ENCODE measurements around the gene TLK1.
"Not testable (repeated sequence)": the region's sequence is repeated elsewhere in the genome, so short reads cannot be mapped to it uniquely, and the experiment has no call there.

Gene TLK1

DNA sequence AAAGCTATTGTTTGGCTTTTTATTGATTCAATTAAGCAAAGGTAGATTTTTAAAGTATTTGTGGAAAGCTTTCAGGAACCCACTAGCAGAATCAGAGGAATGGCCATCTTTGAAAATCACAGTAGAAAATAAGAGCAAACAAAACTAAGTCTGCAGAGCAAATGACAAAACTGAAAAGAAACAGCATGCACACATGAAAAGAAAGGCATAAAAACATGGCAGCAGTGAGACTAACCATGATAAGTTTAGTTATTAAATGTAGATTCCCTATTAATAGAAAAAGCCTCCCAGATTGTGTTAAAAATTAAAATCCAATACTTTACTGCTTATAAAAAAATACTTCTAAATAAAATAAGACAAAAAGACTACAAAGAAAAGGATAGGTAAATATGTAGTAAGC, 9.1 kb upstream of the TLK1 start:
- no peak for DNase-seq (ENCODE audit: low read depth, low spot score)

GRCh38 chr2:171169333-171169732, 8.6 kb upstream of the TLK1 start:
- DNase-seq (ENCODE audit: low read depth, low spot score): no peak

DNA sequence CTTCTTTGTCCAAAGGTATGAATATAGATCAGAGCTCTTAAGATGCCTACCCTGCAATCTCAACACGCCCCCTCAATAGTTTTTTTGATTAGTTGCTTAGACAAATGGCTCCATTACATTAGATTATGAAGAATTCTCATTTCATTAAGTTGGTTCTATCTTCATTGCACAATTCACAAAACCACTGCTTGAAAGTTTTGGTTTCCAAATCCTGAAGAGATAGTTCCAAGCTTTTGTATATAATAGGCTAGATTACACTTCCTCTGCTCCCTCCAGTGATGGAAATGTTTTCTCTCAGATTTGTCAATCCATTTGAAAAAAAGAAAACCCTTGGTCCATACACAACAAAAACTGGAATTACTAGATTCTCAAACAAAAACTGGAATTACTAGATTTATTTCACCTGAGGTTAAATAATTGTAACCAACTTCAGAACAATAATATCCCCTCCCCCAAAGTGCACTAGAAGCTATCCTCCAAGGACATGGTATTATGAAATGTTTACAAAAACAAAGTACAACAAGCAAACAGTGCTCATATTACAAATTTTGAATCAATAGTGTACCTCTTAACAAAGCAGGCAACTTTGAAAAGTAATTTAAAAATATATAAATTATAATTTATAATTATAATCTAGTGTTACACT, 6.8 kb upstream of the TLK1 start:
- no peak for DNase-seq (ENCODE audit: low read depth, low spot score)

DNA sequence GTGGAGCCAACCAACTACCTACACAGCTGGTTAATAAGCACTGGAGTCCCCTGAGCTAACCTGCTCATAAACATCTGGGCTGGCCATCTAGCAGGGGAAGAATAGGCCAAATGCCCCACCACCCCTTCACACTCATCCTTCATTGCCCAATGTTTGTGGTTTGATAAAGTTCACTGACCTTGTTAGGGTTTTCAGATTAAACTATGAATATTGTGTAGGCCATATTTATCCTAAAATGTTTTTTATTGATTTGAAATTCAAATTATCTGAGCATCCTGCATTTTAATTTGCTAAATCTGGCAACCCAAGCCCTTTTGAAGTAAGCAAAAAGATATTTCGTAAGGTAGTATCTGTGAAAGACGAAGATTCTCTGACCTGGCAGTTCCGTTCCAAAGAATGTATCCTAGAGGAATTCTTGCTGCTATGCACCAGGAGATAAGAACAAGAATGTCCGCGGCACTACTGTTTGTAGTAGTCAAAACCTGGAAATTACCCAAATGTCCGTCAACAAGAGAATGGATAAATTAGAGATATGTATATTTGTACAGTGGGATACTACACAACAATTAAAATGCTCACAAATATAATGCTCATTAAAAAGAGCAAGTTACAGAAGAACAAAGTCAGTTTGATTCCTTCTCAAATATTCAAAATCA, 5.8 kb upstream of the TLK1 start:
- no peak for DNase-seq (ENCODE audit: low read depth, low spot score)

DNA sequence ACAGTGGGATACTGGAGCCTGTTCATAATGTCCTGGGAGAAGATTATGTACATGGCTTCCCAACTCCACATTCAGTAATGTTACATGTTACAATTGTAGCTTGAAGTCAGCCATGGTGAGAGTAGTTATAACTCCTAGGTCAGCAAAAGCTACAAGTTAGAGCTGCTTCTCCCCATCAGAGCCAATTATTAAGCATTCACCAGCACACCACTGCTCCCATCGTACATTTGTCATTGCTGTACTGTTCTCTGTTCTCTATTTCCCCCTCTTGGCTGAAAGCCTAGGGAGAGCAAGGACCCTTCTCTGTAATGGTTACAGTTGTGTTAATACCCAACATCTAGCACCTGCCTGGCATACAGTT, 5.3 kb upstream of the TLK1 start:
- no peak for DNase-seq (ENCODE audit: low read depth, low spot score)

DNA sequence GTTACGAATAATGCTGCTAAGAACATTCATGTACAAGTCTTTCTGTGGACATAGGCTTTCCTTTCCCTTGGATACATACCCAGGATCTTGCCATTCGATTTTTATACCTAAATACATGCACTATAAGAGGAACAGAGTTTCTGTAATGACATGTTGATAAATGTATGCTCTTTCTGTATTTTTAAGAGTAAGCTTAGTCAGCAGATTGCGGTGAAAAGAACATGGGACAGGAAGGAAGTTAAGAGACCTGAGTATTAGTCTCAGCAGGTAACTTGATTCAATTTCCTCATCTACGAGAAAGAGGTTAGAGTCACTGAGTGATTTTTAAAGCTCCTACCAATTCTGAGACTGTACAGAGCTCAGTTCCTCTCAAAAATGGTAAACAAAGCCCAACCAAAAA, 2.6 kb upstream of the TLK1 start:
- no peak for DNase-seq (ENCODE audit: low read depth, low spot score)

DNA sequence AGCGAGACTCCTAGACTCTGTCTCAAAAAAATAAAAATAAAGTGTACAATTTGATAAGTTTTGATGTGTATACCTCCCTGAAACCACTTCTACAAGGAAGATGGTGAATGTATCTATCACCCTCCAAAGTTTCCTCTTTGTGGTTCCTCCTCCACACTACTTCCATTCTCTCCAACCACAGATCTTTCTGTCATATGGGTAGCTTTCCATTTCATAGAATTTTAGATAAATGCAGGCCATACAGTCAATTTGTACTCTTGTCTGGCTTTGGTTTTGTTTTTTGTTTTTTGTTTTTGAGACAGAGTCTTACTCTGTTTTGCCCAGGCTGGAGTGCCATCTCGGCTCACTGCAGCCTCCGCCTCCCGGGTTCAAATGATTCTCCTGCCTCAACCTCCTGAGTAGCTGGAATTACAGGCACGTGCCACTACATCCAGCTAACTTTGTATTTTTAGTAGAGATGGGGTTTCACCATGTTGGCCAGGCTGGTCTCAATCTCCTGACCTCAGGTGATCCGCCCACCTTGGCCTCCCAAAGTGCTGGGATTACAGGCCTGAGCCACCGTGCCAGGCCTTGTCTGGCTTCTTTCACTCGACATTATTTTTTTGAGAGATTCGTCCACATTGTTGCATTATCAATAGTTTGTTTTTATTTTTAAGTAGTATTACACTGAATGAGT, 2.0 kb upstream of the TLK1 start:
- not testable (repeated sequence) for DNase-seq (ENCODE audit: low read depth, low spot score)

- peak; percentile 7 for DNase-seq (ENCODE audit: low read depth, low spot score)
Observed at GRCh38 chr2:171160956-171161740, 455 bp upstream of the TLK1 start.

DNA sequence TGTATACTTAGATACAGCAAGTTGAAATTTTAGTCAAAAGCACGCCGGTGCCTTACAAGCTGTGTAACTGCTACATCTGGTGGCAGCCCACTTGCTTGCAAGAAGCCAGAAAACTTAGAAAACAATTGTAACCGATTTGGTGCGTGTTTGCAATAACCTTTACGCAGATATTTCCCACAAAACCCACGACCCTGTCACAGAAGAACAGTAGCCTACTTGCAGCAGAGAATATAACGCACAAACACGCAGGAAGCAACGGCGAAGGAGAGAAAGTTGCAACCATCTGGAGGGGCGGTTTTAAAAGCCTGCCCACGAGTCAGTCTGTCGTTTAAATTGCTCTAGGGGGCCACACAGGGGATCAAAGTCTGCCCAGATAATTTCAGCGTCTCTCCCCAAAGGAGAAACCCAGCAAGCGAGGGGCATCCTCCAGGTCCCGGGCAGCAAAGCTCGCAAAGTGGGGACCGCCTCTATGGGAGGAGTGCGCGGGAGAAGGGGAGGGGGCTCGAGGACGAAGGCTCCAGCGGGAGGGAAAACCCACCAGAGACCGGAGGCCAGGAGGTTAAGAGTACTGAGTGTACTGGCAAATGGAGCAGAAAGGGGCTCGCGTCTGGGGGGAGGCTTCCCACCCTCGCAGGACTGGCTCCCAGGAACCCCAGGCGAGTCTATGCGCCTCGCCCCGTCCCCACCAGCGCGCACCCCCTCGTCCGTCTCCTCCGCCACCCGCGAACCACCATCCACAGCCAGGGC, 1.1 kb downstream of the TLK1 start:
- peak; percentile 3 for DNase-seq (ENCODE audit: low read depth, low spot score)

- DNase-seq (ENCODE audit: low read depth, low spot score): no peak
Observed at GRCh38 chr2:171158790-171159371, 1.8 kb downstream of the TLK1 start.

DNA sequence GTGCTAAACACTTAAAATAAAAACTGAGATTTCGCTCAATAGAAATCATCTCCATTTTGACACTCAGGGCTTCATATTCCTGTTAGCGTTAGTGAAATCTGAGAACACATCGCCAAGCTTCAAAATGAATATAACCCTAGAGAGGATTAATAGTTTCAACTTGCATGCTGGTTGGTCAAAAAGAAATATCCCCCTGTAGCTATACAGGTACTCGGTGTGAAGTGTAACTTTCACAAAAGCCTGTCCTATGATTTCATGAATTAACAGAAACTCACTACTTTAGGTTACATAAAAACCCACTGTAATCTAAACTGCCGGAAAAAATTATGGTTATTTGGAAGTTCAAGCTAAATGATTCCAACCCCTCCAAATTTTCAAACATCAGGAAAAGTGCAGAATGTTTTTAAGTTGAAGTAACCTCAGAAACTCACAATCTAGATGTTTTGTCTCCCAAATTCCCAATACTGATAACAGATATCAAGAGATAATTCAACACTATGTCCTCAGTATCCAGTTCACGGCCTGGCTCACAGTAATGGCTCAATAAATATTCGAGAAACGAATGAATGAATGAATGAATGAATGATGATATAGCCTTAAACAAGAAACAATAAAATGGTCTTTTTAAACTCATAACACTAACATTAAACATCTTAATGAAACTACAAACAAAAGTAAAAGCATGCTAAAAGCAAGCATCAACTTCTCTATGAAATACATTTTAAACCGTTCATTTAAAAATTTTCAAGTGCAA, 2.5 kb downstream of the TLK1 start:
- DNase-seq (ENCODE audit: low read depth, low spot score): no peak

DNA sequence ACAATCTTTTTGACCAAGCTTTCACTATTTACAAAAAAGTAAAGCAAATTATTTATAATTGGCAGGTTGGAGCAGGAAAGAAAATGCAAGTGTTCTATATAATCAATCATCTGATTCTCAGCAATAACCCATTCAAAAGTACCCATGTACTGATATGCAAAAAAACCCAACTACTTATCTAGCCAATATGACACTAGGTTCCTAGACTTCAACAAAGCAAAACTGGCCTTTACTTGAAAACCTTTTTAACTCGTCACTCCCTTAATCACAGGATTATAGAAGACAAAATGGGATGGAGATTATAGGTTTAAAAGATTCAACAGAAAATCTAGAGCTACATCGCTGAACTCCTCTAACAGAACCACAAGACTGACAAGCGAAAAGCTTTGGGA, 3.6 kb downstream of the TLK1 start:
- DNase-seq (ENCODE audit: low read depth, low spot score): no peak

DNA sequence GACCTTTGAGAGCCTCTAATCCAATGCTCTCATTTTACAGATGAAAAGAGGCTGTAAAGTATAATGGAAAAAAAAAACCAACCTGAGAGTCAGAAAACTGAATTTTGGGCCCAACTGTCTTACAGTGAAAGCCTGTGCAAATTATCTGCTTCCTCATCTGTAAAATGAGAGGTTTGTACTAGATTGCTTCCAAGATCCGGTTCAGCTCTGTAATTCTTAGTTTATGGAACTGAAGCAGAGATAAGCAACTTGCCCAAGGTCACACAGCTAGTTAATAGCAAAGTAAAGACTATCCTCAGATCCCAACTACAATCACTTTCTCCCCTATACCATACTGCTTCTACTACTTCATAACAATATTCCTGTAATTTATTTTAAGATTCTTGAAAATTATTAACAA, 6.3 kb downstream of the TLK1 start:
- no peak for DNase-seq (ENCODE audit: low read depth, low spot score)

- DNase-seq (ENCODE audit: low read depth, low spot score): no peak
Observed at GRCh38 chr2:171150694-171151285, 9.9 kb downstream of the TLK1 start.

GRCh38 chr2:171149986-171150693, 10.6 kb downstream of the TLK1 start:
- DNase-seq (ENCODE audit: low read depth, low spot score): no peak

DNA sequence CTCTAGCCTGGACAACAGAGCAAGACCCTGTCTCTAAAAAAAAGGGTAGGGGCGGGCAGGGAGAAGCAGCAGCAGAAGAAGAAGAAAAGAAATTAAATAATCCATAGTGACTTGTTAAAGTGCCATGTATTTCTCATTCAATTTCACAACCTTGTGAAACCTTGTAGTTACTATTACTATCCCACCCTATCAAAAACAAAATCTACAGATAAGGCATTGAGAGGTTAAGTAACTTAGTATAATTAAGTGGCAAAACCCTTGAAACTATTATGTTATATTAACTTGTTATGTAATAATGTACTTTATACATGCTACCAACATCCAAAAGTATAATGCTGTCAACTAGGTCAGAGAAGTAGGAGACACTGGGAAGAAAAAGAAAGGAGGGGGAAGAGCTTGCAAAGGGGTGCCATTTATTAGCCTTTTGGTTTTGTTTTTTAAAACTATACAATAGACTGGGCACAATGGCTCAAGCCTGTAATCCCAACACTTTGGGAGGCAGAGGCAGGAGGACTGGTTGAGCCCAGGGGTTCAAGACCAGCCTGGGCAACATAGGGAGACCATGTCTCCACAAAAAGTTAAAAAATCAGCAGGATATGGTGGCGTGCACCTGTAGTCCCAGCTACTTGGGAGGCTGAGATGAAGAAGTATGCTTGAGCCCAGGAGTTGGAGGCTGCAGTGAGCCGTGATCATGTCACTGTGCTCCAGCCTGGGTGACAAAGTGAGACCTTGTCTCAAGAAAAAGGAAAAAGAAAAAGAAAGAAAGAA, 11.3 kb downstream of the TLK1 start:
- DNase-seq (ENCODE audit: low read depth, low spot score): no peak

DNA sequence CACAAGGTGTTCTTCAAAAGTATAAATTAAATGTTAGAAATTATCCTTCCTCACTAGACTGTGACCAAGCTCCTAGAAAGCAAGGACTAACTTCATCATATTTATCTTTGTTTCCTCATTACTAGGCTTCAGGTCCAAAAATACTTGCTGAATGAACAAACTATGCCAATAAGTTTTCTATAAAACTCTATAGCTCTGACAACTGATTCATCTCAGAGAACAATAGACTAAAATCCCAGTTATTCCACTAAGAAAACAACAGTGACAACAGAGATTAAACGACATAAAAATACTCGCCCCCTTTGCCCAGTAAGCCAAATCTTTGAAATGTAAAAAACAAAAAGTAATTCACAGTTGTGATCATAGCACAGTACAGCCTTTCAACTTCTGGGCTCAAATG, 13.6 kb downstream of the TLK1 start:
- DNase-seq (ENCODE audit: low read depth, low spot score): no peak

GRCh38 chr2:171146633-171147032, 14.1 kb downstream of the TLK1 start:
- DNase-seq (ENCODE audit: low read depth, low spot score): no peak

DNA sequence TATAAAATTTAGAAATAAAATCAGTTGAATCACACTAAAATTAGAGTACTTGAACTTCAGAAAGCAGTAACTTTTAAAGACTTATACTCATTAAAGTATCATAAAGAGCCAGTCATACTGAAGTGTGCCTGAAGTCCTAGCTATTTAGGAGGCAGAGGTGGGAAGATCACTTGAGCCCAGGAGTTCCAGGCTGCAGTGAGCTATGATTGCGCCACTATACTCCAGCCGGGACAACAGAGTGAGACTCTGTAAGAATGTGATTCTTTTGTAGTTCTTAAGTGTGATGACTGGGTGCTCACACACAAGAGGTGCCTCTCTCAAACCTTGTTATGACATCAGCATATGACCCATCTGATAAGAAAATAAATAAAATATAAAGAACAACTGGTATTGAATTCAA, 14.6 kb downstream of the TLK1 start:
- DNase-seq (ENCODE audit: low read depth, low spot score): no peak

All from activated naive CD8-positive, alpha-beta T cell treated with anti-CD3 and anti-CD28 coated beads, Interleukin-2, amount 50 U/mL, for 16 hours (primary cell).